A673 (cell line): ENCODE measurements around the gene ATP8A2.

ENCODE experiments used
- EZH2 ChIP-seq: fragments of 200-600 bp; sonication (generic); IDR thresholded peaks from 2 replicates; pipeline ENCODE4 v1.6.1; 2017; ENCODE audit warnings: borderline replicate concordance, low read depth, mild to moderate bottlenecking, mixed read lengths, antibody characterized with exemption, low read length; ENCODE audit not compliant: poor library complexity, severe bottlenecking
- TF ChIP-seq, protein P1 (sequence below): fragments of 300-800, 200-600 bp; sonication (generic); conservative IDR thresholded peaks from 2 replicates; pipeline ENCODE4 v1.5.1; 2017; ENCODE audit warnings: low read depth, mild to moderate bottlenecking, antibody characterized with exemption, low read length, moderate library complexity, mixed read lengths

DNA sequence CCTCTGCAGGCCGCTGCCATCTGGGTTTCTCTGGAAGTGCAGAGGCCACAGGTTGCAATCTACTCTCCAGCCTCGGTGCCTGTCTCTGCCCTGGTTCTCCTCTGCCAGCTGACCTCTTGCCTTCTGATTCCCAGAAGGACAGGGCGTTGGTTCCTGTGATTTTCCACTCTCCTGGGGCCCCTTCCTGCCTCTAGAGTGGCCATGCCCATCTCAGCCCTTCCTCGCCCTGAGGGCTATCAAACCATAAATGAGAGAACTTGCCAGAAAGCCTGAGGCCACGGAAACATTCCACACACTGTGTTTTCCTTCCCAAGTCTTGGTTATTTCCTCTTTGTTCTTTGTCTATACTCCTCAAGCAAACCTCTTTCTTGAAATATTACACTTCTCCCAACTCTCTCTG is 533.8 kb downstream of the ATP8A2 start:
- TF ChIP-seq, protein P1, sequence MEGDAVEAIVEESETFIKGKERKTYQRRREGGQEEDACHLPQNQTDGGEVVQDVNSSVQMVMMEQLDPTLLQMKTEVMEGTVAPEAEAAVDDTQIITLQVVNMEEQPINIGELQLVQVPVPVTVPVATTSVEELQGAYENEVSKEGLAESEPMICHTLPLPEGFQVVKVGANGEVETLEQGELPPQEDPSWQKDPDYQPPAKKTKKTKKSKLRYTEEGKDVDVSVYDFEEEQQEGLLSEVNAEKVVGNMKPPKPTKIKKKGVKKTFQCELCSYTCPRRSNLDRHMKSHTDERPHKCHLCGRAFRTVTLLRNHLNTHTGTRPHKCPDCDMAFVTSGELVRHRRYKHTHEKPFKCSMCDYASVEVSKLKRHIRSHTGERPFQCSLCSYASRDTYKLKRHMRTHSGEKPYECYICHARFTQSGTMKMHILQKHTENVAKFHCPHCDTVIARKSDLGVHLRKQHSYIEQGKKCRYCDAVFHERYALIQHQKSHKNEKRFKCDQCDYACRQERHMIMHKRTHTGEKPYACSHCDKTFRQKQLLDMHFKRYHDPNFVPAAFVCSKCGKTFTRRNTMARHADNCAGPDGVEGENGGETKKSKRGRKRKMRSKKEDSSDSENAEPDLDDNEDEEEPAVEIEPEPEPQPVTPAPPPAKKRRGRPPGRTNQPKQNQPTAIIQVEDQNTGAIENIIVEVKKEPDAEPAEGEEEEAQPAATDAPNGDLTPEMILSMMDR, result no peak
- TF ChIP-seq EZH2, result no peak
